MM.1S (cell line): ENCODE data around the gene ACTR3.

Experiments
- DNase-seq: peaks from one replicate; pipeline ENCODE4 v3.0.0-alpha.2; 2015
- H2AFZ ChIP-seq: fragments of 300-600 bp; sonication (generic); 2 replicates; pipeline ENCODE4 v1.6.0; 2016; ENCODE audit warnings: antibody characterized with exemption, low read length
- H3F3A ChIP-seq: fragments of 300-600 bp; sonication (generic); 2 replicates; pipeline ENCODE4 v1.6.1; 2016; ENCODE audit warnings: mild to moderate bottlenecking, antibody characterized with exemption, low read length, moderate library complexity, mixed read lengths; ENCODE audit not compliant: insufficient read depth
- H3K27ac ChIP-seq: fragments of 300-600 bp; sonication (generic); 2 replicates; pipeline ENCODE4 v1.5.1; 2016; ENCODE audit warnings: mild to moderate bottlenecking, low read length
- H3K27me3 ChIP-seq: fragments of 300-600 bp; sonication (generic); replicated peaks from 2 replicates; pipeline ENCODE4 v1.6.0; 2016; ENCODE audit warnings: low read length; ENCODE audit not compliant: insufficient read depth
- H3K36me3 ChIP-seq: fragments of 300-600 bp; sonication (generic); replicated peaks from 2 replicates; pipeline ENCODE4 v1.6.1; 2016; ENCODE audit warnings: mild to moderate bottlenecking, low read length, mixed read lengths; ENCODE audit not compliant: insufficient read depth
- H3K4me1 ChIP-seq: fragments of 300-600 bp; sonication (generic); 2 replicates; pipeline ENCODE4 v1.6.1; 2016; ENCODE audit warnings: low read length, mixed read lengths
- H3K4me2 ChIP-seq: fragments of 300-600 bp; sonication (generic); 2 replicates; pipeline ENCODE4 v1.6.0; 2016; ENCODE audit warnings: low read depth, low read length
- H3K4me3 ChIP-seq: fragments of 300-600 bp; sonication (generic); 2 replicates; pipeline ENCODE4 v1.5.1; 2016; ENCODE audit warnings: low read length, mixed read lengths
- H3K79me2 ChIP-seq: fragments of 300-600 bp; sonication (generic); 2 replicates; pipeline ENCODE4 v1.6.1; 2016; ENCODE audit warnings: mixed run types, low read length, mixed read lengths
- H3K9ac ChIP-seq: fragments of 300-600 bp; sonication (generic); 2 replicates; pipeline ENCODE4 v1.6.1; 2016; ENCODE audit warnings: low read length, mixed read lengths
- H3K9me2 ChIP-seq: fragments of 300-600 bp; sonication (generic); replicated peaks from 2 replicates; pipeline ENCODE4 v1.6.1; 2016; ENCODE audit warnings: mild to moderate bottlenecking, low read length, mixed read lengths; ENCODE audit not compliant: insufficient read depth
- H3K9me3 ChIP-seq: fragments of 300-600 bp; sonication (generic); replicated peaks from 2 replicates; pipeline ENCODE4 v1.6.1; 2016; ENCODE audit warnings: mild to moderate bottlenecking, low read length, mixed read lengths; ENCODE audit not compliant: insufficient read depth
- H4K20me1 ChIP-seq: fragments of 300-600 bp; sonication (generic); 2 replicates; pipeline ENCODE4 v1.6.1; 2016; ENCODE audit warnings: mild to moderate bottlenecking, low read length, moderate library complexity, mixed read lengths; ENCODE audit not compliant: insufficient read depth
- EZH2 ChIP-seq: fragments of 300-600 bp; sonication (generic); optimal IDR thresholded peaks from 2 replicates; pipeline ENCODE3; 2017; ENCODE audit warnings: low read depth, mild to moderate bottlenecking, antibody characterized with exemption, low read length, mixed read lengths
- EZH2phosphoT487 ChIP-seq: fragments of 300-600 bp; sonication (generic); IDR thresholded peaks from 2 replicates; pipeline ENCODE4 v1.6.1; 2018; ENCODE audit warnings: antibody characterized with exemption, low read length
- TF ChIP-seq, protein P1 (sequence below): fragments of 300-600 bp; sonication (generic); IDR thresholded peaks from 2 replicates; pipeline ENCODE4 v1.5.1; 2016; ENCODE audit warnings: antibody characterized with exemption, low read length, mixed read lengths

ACTR3 gene

DNA sequence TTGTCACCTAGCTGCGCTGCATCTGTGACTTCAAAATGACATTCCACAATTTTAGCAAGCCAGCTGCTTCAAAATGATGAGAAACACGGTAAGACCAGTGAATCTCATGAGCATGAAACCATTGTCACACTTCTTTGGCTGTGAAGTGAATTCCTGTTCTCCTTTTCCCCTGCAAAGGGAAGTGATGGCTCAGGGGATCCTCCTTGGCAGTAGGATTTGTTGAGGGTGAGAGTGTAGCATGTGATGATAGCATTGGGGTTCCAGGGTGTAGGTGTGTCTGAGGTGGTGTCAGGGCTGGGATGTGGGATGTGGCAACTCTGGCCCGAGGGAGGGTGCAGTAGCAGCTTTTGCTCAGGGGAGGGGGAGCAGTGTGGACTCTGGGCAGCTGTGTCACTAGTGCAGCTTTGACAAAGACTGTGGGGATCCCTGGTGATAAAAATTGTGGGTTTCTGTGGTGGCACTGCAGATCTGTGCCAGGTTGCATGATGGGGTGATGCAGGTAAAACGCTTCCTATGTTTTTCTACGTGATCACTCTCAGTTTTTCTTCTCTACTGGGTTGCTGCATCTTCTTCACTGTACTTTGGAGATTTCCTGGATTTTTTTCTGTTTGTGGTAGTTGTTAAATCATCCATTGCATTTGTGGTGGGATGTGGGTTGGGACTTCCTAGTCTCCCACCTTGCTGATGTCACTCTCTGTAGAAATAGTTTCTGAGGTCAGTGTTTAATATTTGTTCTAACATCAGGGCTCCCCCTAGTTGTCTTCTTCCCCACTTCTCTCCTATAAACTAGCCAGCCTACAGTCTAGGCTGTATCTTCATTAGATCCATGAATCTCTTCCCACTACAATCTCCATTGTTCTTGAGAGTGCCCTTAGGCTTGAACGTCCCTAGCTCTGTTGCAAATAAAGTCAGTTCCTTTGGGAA is 107.0 kb downstream of the ACTR3 start:
- H3K27me3 ChIP-seq, result no peaks in the 10 kb centered on the region
- no peak overlapping the region for H3K27ac ChIP-seq
- no peaks in the 10 kb centered on the region for H3K9me3 ChIP-seq
- H3K4me2 ChIP-seq, result no peak overlapping the region
- no peak overlapping the region for H2AFZ ChIP-seq
- no peak overlapping the region for H3K4me3 ChIP-seq
- H3F3A ChIP-seq, result no peaks in the 10 kb centered on the region
- no peak for DNase-seq
- TF ChIP-seq, protein P1, sequence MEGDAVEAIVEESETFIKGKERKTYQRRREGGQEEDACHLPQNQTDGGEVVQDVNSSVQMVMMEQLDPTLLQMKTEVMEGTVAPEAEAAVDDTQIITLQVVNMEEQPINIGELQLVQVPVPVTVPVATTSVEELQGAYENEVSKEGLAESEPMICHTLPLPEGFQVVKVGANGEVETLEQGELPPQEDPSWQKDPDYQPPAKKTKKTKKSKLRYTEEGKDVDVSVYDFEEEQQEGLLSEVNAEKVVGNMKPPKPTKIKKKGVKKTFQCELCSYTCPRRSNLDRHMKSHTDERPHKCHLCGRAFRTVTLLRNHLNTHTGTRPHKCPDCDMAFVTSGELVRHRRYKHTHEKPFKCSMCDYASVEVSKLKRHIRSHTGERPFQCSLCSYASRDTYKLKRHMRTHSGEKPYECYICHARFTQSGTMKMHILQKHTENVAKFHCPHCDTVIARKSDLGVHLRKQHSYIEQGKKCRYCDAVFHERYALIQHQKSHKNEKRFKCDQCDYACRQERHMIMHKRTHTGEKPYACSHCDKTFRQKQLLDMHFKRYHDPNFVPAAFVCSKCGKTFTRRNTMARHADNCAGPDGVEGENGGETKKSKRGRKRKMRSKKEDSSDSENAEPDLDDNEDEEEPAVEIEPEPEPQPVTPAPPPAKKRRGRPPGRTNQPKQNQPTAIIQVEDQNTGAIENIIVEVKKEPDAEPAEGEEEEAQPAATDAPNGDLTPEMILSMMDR, result no peak
- no peak for TF ChIP-seq EZH2
- TF ChIP-seq EZH2phosphoT487, result no peak
- H3K9me2 ChIP-seq, result no peaks in the 10 kb centered on the region
- H4K20me1 ChIP-seq, result no peaks in the 10 kb centered on the region
- no peaks in the 10 kb centered on the region for H3K79me2 ChIP-seq
- H3K9ac ChIP-seq, result no peak overlapping the region
- H3K36me3 ChIP-seq, result no peaks in the 10 kb centered on the region
- no peaks in the 10 kb centered on the region for H3K4me1 ChIP-seq

DNA sequence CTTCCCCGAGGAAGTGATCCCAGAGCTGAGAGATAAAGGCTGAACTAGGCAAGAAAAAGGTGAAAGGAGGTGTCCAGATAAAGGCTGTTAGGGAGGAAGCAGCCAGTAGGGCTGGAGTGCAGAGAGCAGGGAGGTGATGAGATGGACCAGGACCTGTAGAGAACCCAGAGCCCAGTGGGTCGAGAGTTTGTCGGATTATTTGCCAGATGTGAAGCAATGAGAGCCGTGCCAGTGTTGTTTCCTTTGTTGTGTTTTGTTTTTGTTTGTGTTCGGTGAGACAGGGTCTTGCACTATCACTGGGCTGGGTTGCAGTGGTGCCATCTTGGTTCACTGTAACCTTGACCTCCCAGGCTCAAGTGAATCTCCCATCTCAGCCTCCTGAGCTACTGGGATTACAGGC is 111.3 kb downstream of the ACTR3 start:
- Histone ChIP-seq H3K4me3 (no peak overlapping the region), H3K9me2 (no peaks in the 10 kb centered on the region), H2AFZ (no peak overlapping the region), H3K4me1 (no peaks in the 10 kb centered on the region), H3K27me3 (no peaks in the 10 kb centered on the region), H4K20me1 (no peaks in the 10 kb centered on the region), H3K36me3 (no peaks in the 10 kb centered on the region), H3K9ac (no peak overlapping the region), H3K79me2 (no peaks in the 10 kb centered on the region), H3K27ac (no peak overlapping the region), H3K4me2 (no peak overlapping the region), H3F3A (no peaks in the 10 kb centered on the region), H3K9me3 (no peaks in the 10 kb centered on the region)
- DNase-seq, result no peak
- no peak for TF ChIP-seq EZH2
- no peak for TF ChIP-seq EZH2phosphoT487
- TF ChIP-seq, protein P1, result no peak

DNA sequence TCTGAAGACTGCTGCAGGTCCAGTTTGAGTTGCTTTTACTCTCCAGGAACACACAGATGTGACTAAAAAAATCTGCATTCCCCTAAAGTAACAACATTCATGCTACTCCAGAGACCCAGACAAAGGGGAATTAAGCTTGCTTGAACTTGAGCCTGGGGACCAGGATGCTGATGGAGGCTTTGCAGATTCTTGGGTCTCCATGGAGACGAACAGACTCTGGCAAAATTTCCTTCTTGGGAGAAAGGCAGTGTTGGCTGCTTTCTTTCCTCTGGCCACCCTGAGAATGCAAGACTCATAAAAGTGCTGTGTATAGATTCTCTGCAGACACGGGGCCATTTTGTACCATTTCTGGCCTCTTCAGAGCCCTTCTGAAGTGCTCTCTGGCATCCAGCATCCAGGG is 112.0 kb downstream of the ACTR3 start:
- Histone ChIP-seq H3K27me3 (no peaks in the 10 kb centered on the region), H3K4me1 (no peaks in the 10 kb centered on the region)

More for the DNA sequence above, 112.0 kb downstream of the ACTR3 start:
- no peaks in the 10 kb centered on the region for H3K9me2 ChIP-seq
- H3K9me3 ChIP-seq, result no peaks in the 10 kb centered on the region
- no peaks in the 10 kb centered on the region for H3K36me3 ChIP-seq
- H3F3A ChIP-seq, result no peaks in the 10 kb centered on the region
- TF ChIP-seq EZH2phosphoT487 (no peak), EZH2 (no peak)
- TF ChIP-seq, protein P1, result no peak
- H3K79me2 ChIP-seq, result no peaks in the 10 kb centered on the region
- H4K20me1 ChIP-seq, result no peaks in the 10 kb centered on the region
- no peak overlapping the region for H3K4me2 ChIP-seq
- H3K9ac ChIP-seq, result no peak overlapping the region
- no peak overlapping the region for H3K27ac ChIP-seq
- no peak for DNase-seq
- H2AFZ ChIP-seq, result no peak overlapping the region
- H3K4me3 ChIP-seq, result no peak overlapping the region
